Left ventricle myocardium inferior (tissue), 1 donor: ENCODE results near the gene KRTAP10-6. TPM values are rescaled to one million over a fixed set of nuclear protein-coding genes. Genes with fewer than 3 reads are reported as not detected.

Source experiments
- DNase-seq: peaks from one replicate; pipeline ENCODE4 v3.0.0-alpha.2; 2020
- H3K27ac ChIP-seq: fragments of 200-600 bp; replicated peaks from 2 replicates; pipeline ENCODE4 v1.8.0; 2021
- H3K27me3 ChIP-seq: fragments of 200-600 bp; 2 replicates; pipeline ENCODE4 v1.8.0; 2021; ENCODE audit warnings: low read depth
- H3K36me3 ChIP-seq: fragments of 200-600 bp; 2 replicates; pipeline ENCODE4 v1.8.0; 2021
- H3K4me1 ChIP-seq: fragments of 200-600 bp; 2 replicates; pipeline ENCODE4 v1.8.0; 2021
- H3K4me3 ChIP-seq: fragments of 200-600 bp; 2 replicates; pipeline ENCODE4 v1.8.0; 2021; ENCODE audit warnings: mild to moderate bottlenecking, moderate library complexity
- H3K9me3 ChIP-seq: fragments of 200-600 bp; replicated peaks from 2 replicates; pipeline ENCODE4 v1.8.0; 2021
- intact Hi-C: fragments of 100-400 bp; cut with micrococcal nuclease; formaldehyde crosslinking; loops from one replicate; pipeline ENCODE4 v1.11.0; 2022
- total RNA-seq: library from RNA; stranded (reverse); fragmentation: NEBNext Ultra II Directional; extraction: Animal tissue kit (Norgen Biotek cat#: 25700); gene quantifications from one replicate; pipeline ENCODE4 v1.2.1, GENCODE V29; 2021
- TF ChIP-seq, protein P1 (sequence below): fragments of 200-600 bp; IDR thresholded peaks from 2 replicates; pipeline ENCODE4 v1.8.0; 2021; ENCODE audit warnings: antibody characterized with exemption, mild to moderate bottlenecking, borderline replicate concordance
- donor health status: DM: no; HTN: yes; CAD: no; lungs with severe emphysema.

Gene KRTAP10-6
- total RNA-seq, 1 donor from 2014 or later = not detected

DNA sequence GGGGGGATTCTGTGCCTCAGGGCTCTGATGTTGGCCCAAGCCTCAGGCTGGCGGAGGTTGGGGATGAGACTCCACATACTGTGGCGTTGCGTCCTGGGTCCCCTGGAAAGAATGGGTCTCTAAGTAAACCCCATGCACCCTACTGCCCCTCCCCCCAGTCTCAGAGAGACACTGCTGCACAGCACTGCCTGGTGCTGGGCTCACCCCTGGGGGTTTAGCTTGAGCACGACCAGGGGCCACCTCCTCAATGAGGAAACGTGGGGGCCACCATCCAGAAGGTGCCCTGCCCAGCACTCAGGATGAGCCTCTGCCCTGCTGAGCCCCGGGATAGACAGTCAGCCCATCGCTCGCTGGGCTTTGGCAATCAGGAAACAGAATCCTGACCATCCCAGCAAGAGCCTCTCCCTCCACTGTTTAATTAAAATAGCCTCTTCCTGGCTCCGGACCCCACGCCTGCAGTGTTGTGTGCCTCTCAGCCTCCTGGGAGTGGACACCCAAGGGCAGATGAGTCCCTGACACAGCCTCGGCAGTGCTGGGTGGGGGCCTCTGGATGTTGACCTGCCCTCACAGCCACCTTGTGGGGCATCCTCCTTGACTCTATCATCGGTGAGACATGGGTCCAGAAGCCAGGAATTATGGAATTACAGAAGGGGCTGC lies 22.3 kb downstream of the KRTAP10-6 start:
- H3K4me3 ChIP-seq = no peak overlapping the region
- H3K27me3 ChIP-seq = peaks cover 27% of the 10 kb centered on the region
- peaks cover 21% of the 10 kb centered on the region for H3K9me3 ChIP-seq
- DNase-seq = no peak
- TF ChIP-seq, protein P1, sequence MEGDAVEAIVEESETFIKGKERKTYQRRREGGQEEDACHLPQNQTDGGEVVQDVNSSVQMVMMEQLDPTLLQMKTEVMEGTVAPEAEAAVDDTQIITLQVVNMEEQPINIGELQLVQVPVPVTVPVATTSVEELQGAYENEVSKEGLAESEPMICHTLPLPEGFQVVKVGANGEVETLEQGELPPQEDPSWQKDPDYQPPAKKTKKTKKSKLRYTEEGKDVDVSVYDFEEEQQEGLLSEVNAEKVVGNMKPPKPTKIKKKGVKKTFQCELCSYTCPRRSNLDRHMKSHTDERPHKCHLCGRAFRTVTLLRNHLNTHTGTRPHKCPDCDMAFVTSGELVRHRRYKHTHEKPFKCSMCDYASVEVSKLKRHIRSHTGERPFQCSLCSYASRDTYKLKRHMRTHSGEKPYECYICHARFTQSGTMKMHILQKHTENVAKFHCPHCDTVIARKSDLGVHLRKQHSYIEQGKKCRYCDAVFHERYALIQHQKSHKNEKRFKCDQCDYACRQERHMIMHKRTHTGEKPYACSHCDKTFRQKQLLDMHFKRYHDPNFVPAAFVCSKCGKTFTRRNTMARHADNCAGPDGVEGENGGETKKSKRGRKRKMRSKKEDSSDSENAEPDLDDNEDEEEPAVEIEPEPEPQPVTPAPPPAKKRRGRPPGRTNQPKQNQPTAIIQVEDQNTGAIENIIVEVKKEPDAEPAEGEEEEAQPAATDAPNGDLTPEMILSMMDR = no peak
- no peaks in the 10 kb centered on the region for H3K36me3 ChIP-seq
- no peaks in the 10 kb centered on the region for H3K4me1 ChIP-seq
- no peak overlapping the region for H3K27ac ChIP-seq
- intact Hi-C loops = no loop called here

DNA sequence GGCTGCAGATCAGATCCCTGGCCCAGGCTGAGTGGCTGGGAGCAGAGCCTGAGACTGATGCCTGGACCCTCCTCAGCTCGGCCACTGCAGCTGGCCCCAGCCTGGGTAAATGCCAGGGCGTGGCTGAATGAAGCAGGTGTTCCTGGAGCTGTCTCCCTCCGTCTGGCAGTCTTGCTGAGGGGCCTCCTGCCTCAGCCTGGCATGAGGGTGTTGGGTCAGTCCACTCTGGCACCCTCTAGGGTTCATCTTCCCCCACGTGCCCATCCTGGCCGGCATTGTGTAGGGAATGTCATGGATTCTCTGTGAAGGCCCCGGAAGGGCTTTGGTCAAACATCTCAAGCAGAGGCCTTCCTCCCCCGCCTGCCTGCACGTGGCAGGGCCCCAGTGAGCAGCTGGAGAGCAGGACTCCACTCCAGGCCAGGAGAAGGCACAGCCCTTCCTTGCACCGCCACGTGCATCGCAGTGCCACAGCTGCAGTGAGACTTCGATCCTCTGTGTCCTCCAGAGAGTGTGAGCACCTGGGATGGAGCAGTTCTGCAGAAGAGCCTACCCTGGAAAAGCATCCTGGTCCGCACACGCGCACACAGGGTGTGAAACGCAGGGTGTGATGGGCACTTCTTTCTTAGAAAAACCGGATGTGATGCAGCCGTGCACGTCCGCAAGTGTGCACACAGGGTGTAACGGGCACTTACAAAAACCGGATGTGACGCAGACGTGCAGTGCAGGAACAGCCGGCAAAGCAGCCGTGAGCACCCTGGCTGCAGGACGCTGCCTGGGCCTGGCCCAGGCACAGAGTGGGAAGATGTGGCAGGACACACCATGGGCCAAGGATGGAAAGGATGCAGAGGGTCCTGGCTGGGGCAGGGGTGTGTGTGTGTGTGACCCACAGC lies 23.4 kb downstream of the KRTAP10-6 start:
- Histone ChIP-seq H3K27me3 (peaks cover 19% of the 10 kb centered on the region), H3K36me3 (no peaks in the 10 kb centered on the region), H3K9me3 (peaks cover 26% of the 10 kb centered on the region), H3K27ac (no peak overlapping the region), H3K4me3 (no peak overlapping the region), H3K4me1 (no peaks in the 10 kb centered on the region)
- intact Hi-C loops = no loop called here
- TF ChIP-seq, protein P1 = no peak
- DNase-seq = no peak

DNA sequence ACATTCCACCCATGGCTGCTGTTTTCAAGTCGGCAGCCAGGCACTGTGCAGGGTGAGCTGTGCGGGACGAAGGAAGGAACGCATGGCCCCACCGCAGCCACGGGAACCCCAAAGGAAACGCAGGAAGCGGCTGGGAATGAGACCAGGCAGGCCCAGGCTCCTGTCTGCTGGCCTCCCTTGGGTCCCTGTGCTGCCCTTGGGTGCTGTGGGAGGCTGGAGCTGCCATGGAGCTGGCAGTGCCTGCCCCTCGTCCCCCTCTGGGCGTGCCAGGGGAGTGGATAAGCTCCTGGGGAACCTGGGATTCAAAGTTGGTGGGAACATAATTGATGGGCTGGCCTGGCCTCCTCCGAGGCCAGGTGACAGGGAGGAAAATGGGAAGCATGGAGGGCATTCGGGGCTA lies 24.0 kb downstream of the KRTAP10-6 start:
- TF ChIP-seq, protein P1 = no peak
- Histone ChIP-seq H3K27me3 (peaks cover 16% of the 10 kb centered on the region), H3K27ac (no peak overlapping the region), H3K9me3 (peaks cover 31% of the 10 kb centered on the region), H3K4me3 (no peak overlapping the region), H3K36me3 (no peaks in the 10 kb centered on the region), H3K4me1 (no peaks in the 10 kb centered on the region)
- intact Hi-C loops = no loop called here
- no peak for DNase-seq

DNA sequence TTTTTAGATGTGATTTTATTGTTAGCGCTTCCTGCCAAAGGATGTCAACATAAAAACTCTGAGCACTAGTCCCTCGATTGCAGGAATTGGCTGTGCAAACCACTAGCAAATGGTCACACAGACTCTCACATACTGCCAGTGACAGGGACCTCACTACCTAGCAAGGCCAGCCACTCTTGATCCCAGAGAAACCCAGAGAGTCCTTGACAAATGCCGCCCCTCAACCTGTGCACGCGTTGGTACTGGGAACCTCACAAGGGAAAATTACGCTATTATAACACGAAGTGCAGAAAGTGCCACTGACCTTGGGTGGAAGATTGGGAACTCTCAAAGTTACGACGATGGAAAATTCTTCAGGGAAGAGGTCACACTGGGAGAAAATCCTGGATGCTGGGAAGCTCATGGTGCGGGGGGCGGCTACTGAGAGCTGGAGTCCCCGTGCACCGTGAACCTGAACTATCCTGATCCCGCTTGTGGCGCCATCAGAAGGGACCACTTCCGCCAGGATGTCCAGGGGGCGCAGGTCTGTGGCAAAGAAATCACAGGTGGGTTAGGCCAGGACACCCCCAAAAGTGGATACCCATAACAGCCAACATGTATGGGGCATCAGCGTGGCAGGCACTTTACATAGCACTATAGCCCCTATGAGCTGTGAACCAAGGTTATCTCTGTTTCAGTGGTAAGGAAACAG lies 24.7 kb downstream of the KRTAP10-6 start:
- TF ChIP-seq, protein P1 = no peak
- H3K36me3 ChIP-seq = no peaks in the 10 kb centered on the region
- intact Hi-C loops = no loop called here
- no peaks in the 10 kb centered on the region for H3K4me1 ChIP-seq
- no peak overlapping the region for H3K27ac ChIP-seq
- peaks cover 14% of the 10 kb centered on the region for H3K27me3 ChIP-seq
- no peak overlapping the region for H3K4me3 ChIP-seq
- peaks cover 35% of the 10 kb centered on the region for H3K9me3 ChIP-seq
- DNase-seq = no peak

DNA sequence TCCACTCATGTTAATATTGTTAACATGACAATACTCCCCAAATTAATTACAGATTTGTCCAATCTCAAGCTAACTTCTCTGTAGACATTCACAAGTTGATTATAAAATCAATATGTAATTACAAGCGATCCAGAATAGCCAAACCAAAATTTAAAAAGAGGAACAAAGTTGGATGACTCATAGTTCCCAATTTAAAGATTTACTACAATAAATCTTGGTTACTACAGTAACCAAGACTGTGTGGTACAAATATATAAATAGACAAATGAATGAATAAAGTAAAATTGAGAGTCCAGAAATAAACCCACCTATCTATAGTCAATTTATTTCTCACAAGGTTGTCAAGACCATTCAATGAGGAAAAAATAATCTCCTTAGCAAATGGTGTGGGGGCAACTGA lies 25.9 kb downstream of the KRTAP10-6 start:
- H3K9me3 ChIP-seq = peaks cover 37% of the 10 kb centered on the region
- TF ChIP-seq, protein P1 = no peak
- H3K27ac ChIP-seq = no peak overlapping the region
- H3K4me1 ChIP-seq = no peaks in the 10 kb centered on the region
- DNase-seq = no peak
- no peak overlapping the region for H3K4me3 ChIP-seq
- intact Hi-C loops = no loop called here
- peaks cover 14% of the 10 kb centered on the region for H3K27me3 ChIP-seq
- H3K36me3 ChIP-seq = no peaks in the 10 kb centered on the region
